ENCODE results near the gene SERBP1. TPM values are rescaled to one million over a fixed set of nuclear protein-coding genes. Genes with fewer than 3 reads are reported as not detected.
"Not testable (repeated sequence)": the region's sequence is repeated elsewhere in the genome, so short reads cannot be mapped to it uniquely, and the experiment has no call there.

SERBP1 gene
- total RNA-seq, 1 donor: 162 TPM

GRCh38 chr1:67459068-67459467 is 28.9 kb upstream of the SERBP1 start:
- no peak for TF ChIP-seq CTCF (IDR thresholded peaks at IDR 0.05; ENCODE audit: insufficient read depth, low read depth, low read length)
- DNase-seq (ENCODE audit: low read depth): no peak
- no peak overlapping the region for H3K4me3 ChIP-seq (ENCODE audit: low read depth, low read length)

GRCh38 chr1:67458663-67459062 is 28.5 kb upstream of the SERBP1 start:
- no peak overlapping the region for H3K4me3 ChIP-seq (ENCODE audit: low read depth, low read length)
- no peak for TF ChIP-seq CTCF (IDR thresholded peaks at IDR 0.05; ENCODE audit: insufficient read depth, low read depth, low read length)
- no peak for DNase-seq (ENCODE audit: low read depth)

GRCh38 chr1:67457247-67457646 is 27.0 kb upstream of the SERBP1 start:
- no peak for DNase-seq (ENCODE audit: low read depth)
- TF ChIP-seq CTCF (IDR thresholded peaks at IDR 0.05; ENCODE audit: insufficient read depth, low read depth, low read length): no peak
- no peak overlapping the region for H3K4me3 ChIP-seq (ENCODE audit: low read depth, low read length)

DNA sequence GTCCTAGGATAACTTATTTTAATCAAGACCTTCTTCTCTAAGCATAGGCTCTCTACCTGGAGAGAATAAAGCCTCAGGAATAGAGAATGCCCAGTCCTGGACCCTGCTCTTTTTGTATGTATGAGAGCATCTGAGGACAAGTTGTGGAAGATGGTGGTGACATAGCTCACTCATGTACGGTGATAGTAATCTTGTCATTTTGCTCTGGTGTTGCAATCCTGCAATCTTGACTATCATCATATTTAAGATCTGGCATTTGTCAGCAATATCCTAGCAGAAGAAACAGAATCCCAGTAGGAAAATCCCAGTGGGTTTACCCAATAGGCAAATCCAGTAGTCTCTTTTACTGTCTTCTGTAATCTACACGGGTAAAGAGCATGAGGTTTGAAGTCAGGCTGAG is 21.6 kb upstream of the SERBP1 start:
- no peak overlapping the region for H3K4me3 ChIP-seq (ENCODE audit: low read depth, low read length)
- no peak for TF ChIP-seq CTCF (IDR thresholded peaks at IDR 0.05; ENCODE audit: insufficient read depth, low read depth, low read length)
- DNase-seq (ENCODE audit: low read depth): no peak

GRCh38 chr1:67451356-67451755 is 21.2 kb upstream of the SERBP1 start:
- H3K4me3 ChIP-seq (ENCODE audit: low read depth, low read length): no peak overlapping the region
- no peak for DNase-seq (ENCODE audit: low read depth)
- no peak for TF ChIP-seq CTCF (IDR thresholded peaks at IDR 0.05; ENCODE audit: insufficient read depth, low read depth, low read length)

DNA sequence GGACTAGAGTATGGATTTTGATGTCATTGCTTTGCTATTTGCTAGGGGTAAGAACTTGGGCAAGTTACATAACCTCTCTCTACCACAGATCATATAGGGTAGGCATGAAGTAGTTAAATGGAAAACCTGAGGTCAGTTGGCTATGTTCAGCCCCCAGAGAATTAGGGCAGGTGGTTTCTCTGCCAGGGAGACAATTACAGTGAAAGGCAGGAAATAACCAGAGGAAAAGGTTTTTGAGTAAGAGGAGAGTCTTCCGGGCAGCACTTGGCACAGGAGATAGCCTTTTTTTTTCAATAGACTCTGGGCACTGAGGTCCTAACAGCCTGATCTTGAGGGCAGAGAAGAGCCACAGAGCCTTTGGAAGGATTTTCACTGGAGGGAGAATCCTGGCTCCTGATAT is 16.7 kb upstream of the SERBP1 start:
- TF ChIP-seq CTCF (IDR thresholded peaks at IDR 0.05; ENCODE audit: insufficient read depth, low read depth, low read length): no peak
- no peak for DNase-seq (ENCODE audit: low read depth)

GRCh38 chr1:67446014-67446413 is 15.8 kb upstream of the SERBP1 start:
- not testable (repeated sequence) for DNase-seq (ENCODE audit: low read depth); H3K4me3 ChIP-seq (ENCODE audit: low read depth, low read length)

More for the DNA sequence above, 16.7 kb upstream of the SERBP1 start:
- H3K4me3 ChIP-seq (ENCODE audit: low read depth, low read length): no peak overlapping the region

Measured in fibroblast of villous mesenchyme (primary cell).